Activated naive CD8-positive, alpha-beta T cell (primary cell): ENCODE data around the gene GOSR2.
A peak's percentile ranks its signal among the peaks of the same experiment; 100 is the strongest.
"Not testable (repeated sequence)": the region's sequence is repeated elsewhere in the genome, so short reads cannot be mapped to it uniquely, and the experiment has no call there.

Source experiments
- H3K27ac Mint-ChIP-seq: one replicate; pipeline ENCODE4 v1.8.0; 2021; ENCODE audit warnings: mixed read lengths
- H3K27me3 Mint-ChIP-seq: one replicate; pipeline ENCODE4 v1.8.0; 2021; ENCODE audit warnings: mixed read lengths
- H3K36me3 Mint-ChIP-seq: one replicate; pipeline ENCODE4 v1.8.0; 2021; ENCODE audit warnings: mixed read lengths
- H3K4me1 Mint-ChIP-seq: one replicate; pipeline ENCODE4 v1.8.0; 2021; ENCODE audit warnings: low read depth, mixed read lengths
- H3K4me3 Mint-ChIP-seq: one replicate; pipeline ENCODE4 v1.8.0; 2021; ENCODE audit warnings: mild to moderate bottlenecking, mixed read lengths
- H3K9me3 Mint-ChIP-seq: one replicate; pipeline ENCODE4 v1.8.0; 2021; ENCODE audit warnings: low read depth, mixed read lengths

Gene GOSR2

GRCh38 chr17:46977750-46978488 is 55.0 kb downstream of the GOSR2 start:
- Mint-ChIP-seq H3K9me3 (no peaks in the 10 kb centered on the region), H3K27me3 (peaks cover 16% of the 10 kb centered on the region), H3K36me3 (peaks cover 13% of the 10 kb centered on the region), H3K27ac (no peak overlapping the region), H3K4me3 (peak overlapping the region; percentile 90), H3K4me1 (peaks cover 8% of the 10 kb centered on the region)

- Mint-ChIP-seq H3K27ac (no peak overlapping the region), H3K27me3 (peaks cover 16% of the 10 kb centered on the region), H3K9me3 (no peaks in the 10 kb centered on the region), H3K4me3 (peak overlapping the region; percentile 90), H3K36me3 (peaks cover 10% of the 10 kb centered on the region), H3K4me1 (peaks cover 8% of the 10 kb centered on the region)
Measured at GRCh38 chr17:46978489-46979146, 55.7 kb downstream of the GOSR2 start.

- Mint-ChIP-seq H3K36me3 (peaks cover 8% of the 10 kb centered on the region), H3K9me3 (no peaks in the 10 kb centered on the region), H3K4me1 (peaks cover 8% of the 10 kb centered on the region), H3K4me3 (peak within 1 kb of the TSS; percentile 90), H3K27ac (no peak within 1 kb of the TSS), H3K27me3 (peaks cover 16% of the 10 kb centered on the region)
Measured at GRCh38 chr17:46979147-46979863, 56.3 kb downstream of the GOSR2 start, which contains the start of gene RPRML. TSS of gene RPRML (minus strand) at chr17:46979253. CDS start at chr17:46979007, 246 bp downstream.

- H3K27ac Mint-ChIP-seq, result no peak overlapping the region
- peaks cover 8% of the 10 kb centered on the region for H3K4me1 Mint-ChIP-seq
- H3K4me3 Mint-ChIP-seq, result no peak overlapping the region
- peaks cover 3% of the 10 kb centered on the region for H3K36me3 Mint-ChIP-seq
- H3K9me3 Mint-ChIP-seq, result no peaks in the 10 kb centered on the region
- H3K27me3 Mint-ChIP-seq, result peaks cover 10% of the 10 kb centered on the region
Measured at GRCh38 chr17:46982577-46982976, 59.6 kb downstream of the GOSR2 start.

- peaks cover 3% of the 10 kb centered on the region for H3K36me3 Mint-ChIP-seq
- no peak overlapping the region for H3K4me3 Mint-ChIP-seq
- peaks cover 3% of the 10 kb centered on the region for H3K27me3 Mint-ChIP-seq
- H3K9me3 Mint-ChIP-seq, result no peaks in the 10 kb centered on the region
- no peak overlapping the region for H3K27ac Mint-ChIP-seq
- peaks cover 2% of the 10 kb centered on the region for H3K4me1 Mint-ChIP-seq
Measured at GRCh38 chr17:46983782-46984181, 60.8 kb downstream of the GOSR2 start.

GRCh38 chr17:46984341-46984740 is 61.4 kb downstream of the GOSR2 start:
- Mint-ChIP-seq H3K27me3 (peaks cover 3% of the 10 kb centered on the region), H3K9me3 (no peaks in the 10 kb centered on the region), H3K27ac (no peak overlapping the region), H3K4me1 (peaks cover 2% of the 10 kb centered on the region), H3K4me3 (no peak overlapping the region), H3K36me3 (peaks cover 3% of the 10 kb centered on the region)

GRCh38 chr17:46984892-46985291 is 61.9 kb downstream of the GOSR2 start:
- no peaks in the 10 kb centered on the region for H3K4me1 Mint-ChIP-seq
- no peak overlapping the region for H3K27ac Mint-ChIP-seq
- H3K27me3 Mint-ChIP-seq, result peaks cover 3% of the 10 kb centered on the region
- peaks cover 3% of the 10 kb centered on the region for H3K36me3 Mint-ChIP-seq
- no peak overlapping the region for H3K4me3 Mint-ChIP-seq
- no peaks in the 10 kb centered on the region for H3K9me3 Mint-ChIP-seq

- peaks cover 3% of the 10 kb centered on the region for H3K36me3 Mint-ChIP-seq
- H3K4me3 Mint-ChIP-seq, result no peak overlapping the region
Measured at GRCh38 chr17:46986366-46986765, 63.4 kb downstream of the GOSR2 start.

GRCh38 chr17:46987927-46988326 is 65.0 kb downstream of the GOSR2 start:
- H3K36me3 Mint-ChIP-seq, H3K27me3 Mint-ChIP-seq, H3K4me1 Mint-ChIP-seq, H3K27ac Mint-ChIP-seq, H3K4me3 Mint-ChIP-seq, H3K9me3 Mint-ChIP-seq: not testable (repeated sequence)

More at GRCh38 chr17:46986366-46986765, 63.4 kb downstream of the GOSR2 start:
- H3K27me3 Mint-ChIP-seq, result no peaks in the 10 kb centered on the region
- no peaks in the 10 kb centered on the region for H3K9me3 Mint-ChIP-seq
- no peaks in the 10 kb centered on the region for H3K4me1 Mint-ChIP-seq
- no peak overlapping the region for H3K27ac Mint-ChIP-seq

- no peaks in the 10 kb centered on the region for H3K27me3 Mint-ChIP-seq
- H3K4me3 Mint-ChIP-seq, result no peak overlapping the region
- H3K27ac Mint-ChIP-seq, result no peak overlapping the region
- no peaks in the 10 kb centered on the region for H3K4me1 Mint-ChIP-seq
- H3K36me3 Mint-ChIP-seq, result no peaks in the 10 kb centered on the region
- no peaks in the 10 kb centered on the region for H3K9me3 Mint-ChIP-seq
Measured at GRCh38 chr17:46989637-46990431, 66.9 kb downstream of the GOSR2 start.

GRCh38 chr17:46991617-46992016 is 68.7 kb downstream of the GOSR2 start:
- H3K36me3 Mint-ChIP-seq, result peaks cover 3% of the 10 kb centered on the region
- no peaks in the 10 kb centered on the region for H3K9me3 Mint-ChIP-seq
- no peak overlapping the region for H3K4me3 Mint-ChIP-seq
- H3K27ac Mint-ChIP-seq, result no peak overlapping the region
- no peaks in the 10 kb centered on the region for H3K27me3 Mint-ChIP-seq
- H3K4me1 Mint-ChIP-seq, result no peaks in the 10 kb centered on the region
